MM.1S (cell line): Measurements from ENCODE around the gene THSD7B.

Source experiments
- DNase-seq: peaks from one replicate; pipeline ENCODE4 v3.0.0-alpha.2; 2015
- H2AFZ ChIP-seq: fragments of 300-600 bp; sonication (generic); 2 replicates; pipeline ENCODE4 v1.6.0; 2016; ENCODE audit warnings: antibody characterized with exemption, low read length
- H3F3A ChIP-seq: fragments of 300-600 bp; sonication (generic); 2 replicates; pipeline ENCODE4 v1.6.1; 2016; ENCODE audit warnings: mild to moderate bottlenecking, antibody characterized with exemption, low read length, moderate library complexity, mixed read lengths; ENCODE audit not compliant: insufficient read depth
- H3K27ac ChIP-seq: fragments of 300-600 bp; sonication (generic); 2 replicates; pipeline ENCODE4 v1.5.1; 2016; ENCODE audit warnings: mild to moderate bottlenecking, low read length
- H3K27me3 ChIP-seq: fragments of 300-600 bp; sonication (generic); replicated peaks from 2 replicates; pipeline ENCODE4 v1.6.0; 2016; ENCODE audit warnings: low read length; ENCODE audit not compliant: insufficient read depth
- H3K36me3 ChIP-seq: fragments of 300-600 bp; sonication (generic); replicated peaks from 2 replicates; pipeline ENCODE4 v1.6.1; 2016; ENCODE audit warnings: mild to moderate bottlenecking, low read length, mixed read lengths; ENCODE audit not compliant: insufficient read depth
- H3K4me1 ChIP-seq: fragments of 300-600 bp; sonication (generic); 2 replicates; pipeline ENCODE4 v1.6.1; 2016; ENCODE audit warnings: low read length, mixed read lengths
- H3K4me2 ChIP-seq: fragments of 300-600 bp; sonication (generic); 2 replicates; pipeline ENCODE4 v1.6.0; 2016; ENCODE audit warnings: low read depth, low read length
- H3K4me3 ChIP-seq: fragments of 300-600 bp; sonication (generic); 2 replicates; pipeline ENCODE4 v1.5.1; 2016; ENCODE audit warnings: low read length, mixed read lengths
- H3K79me2 ChIP-seq: fragments of 300-600 bp; sonication (generic); 2 replicates; pipeline ENCODE4 v1.6.1; 2016; ENCODE audit warnings: mixed run types, low read length, mixed read lengths
- H3K9ac ChIP-seq: fragments of 300-600 bp; sonication (generic); 2 replicates; pipeline ENCODE4 v1.6.1; 2016; ENCODE audit warnings: low read length, mixed read lengths
- H3K9me2 ChIP-seq: fragments of 300-600 bp; sonication (generic); replicated peaks from 2 replicates; pipeline ENCODE4 v1.6.1; 2016; ENCODE audit warnings: mild to moderate bottlenecking, low read length, mixed read lengths; ENCODE audit not compliant: insufficient read depth
- H3K9me3 ChIP-seq: fragments of 300-600 bp; sonication (generic); replicated peaks from 2 replicates; pipeline ENCODE4 v1.6.1; 2016; ENCODE audit warnings: mild to moderate bottlenecking, low read length, mixed read lengths; ENCODE audit not compliant: insufficient read depth
- H4K20me1 ChIP-seq: fragments of 300-600 bp; sonication (generic); 2 replicates; pipeline ENCODE4 v1.6.1; 2016; ENCODE audit warnings: mild to moderate bottlenecking, low read length, moderate library complexity, mixed read lengths; ENCODE audit not compliant: insufficient read depth
- CTCF ChIP-seq: fragments of 300-600 bp; sonication (generic); IDR thresholded peaks from 2 replicates; pipeline ENCODE4 v1.5.1; 2016; ENCODE audit warnings: antibody characterized with exemption, low read length, mixed read lengths
- EZH2 ChIP-seq: fragments of 300-600 bp; sonication (generic); optimal IDR thresholded peaks from 2 replicates; pipeline ENCODE3; 2017; ENCODE audit warnings: low read depth, mild to moderate bottlenecking, antibody characterized with exemption, low read length, mixed read lengths
- EZH2phosphoT487 ChIP-seq: fragments of 300-600 bp; sonication (generic); IDR thresholded peaks from 2 replicates; pipeline ENCODE4 v1.6.1; 2018; ENCODE audit warnings: antibody characterized with exemption, low read length

The THSD7B gene

GRCh38 chr2:137522620-137523011, 757.3 kb downstream of the THSD7B start:
- Histone ChIP-seq H3K4me1 (no peaks in the 10 kb centered on the region), H3K4me3 (no peak overlapping the region), H3K9me2 (no peaks in the 10 kb centered on the region), H3K27ac (no peak overlapping the region), H3K9me3 (no peaks in the 10 kb centered on the region), H3K79me2 (no peaks in the 10 kb centered on the region), H3K27me3 (no peaks in the 10 kb centered on the region), H3K4me2 (no peak overlapping the region), H3K9ac (no peak overlapping the region), H3K36me3 (no peaks in the 10 kb centered on the region), H4K20me1 (no peaks in the 10 kb centered on the region), H2AFZ (no peak overlapping the region), H3F3A (no peaks in the 10 kb centered on the region)
- TF ChIP-seq CTCF: no peak
- no peak for TF ChIP-seq EZH2phosphoT487
- TF ChIP-seq EZH2: no peak
- DNase-seq: no peak

- H3K27me3 ChIP-seq: no peaks in the 10 kb centered on the region
- no peak overlapping the region for H3K27ac ChIP-seq
- H3K9me2 ChIP-seq: no peaks in the 10 kb centered on the region
- no peak overlapping the region for H2AFZ ChIP-seq
- H3K9ac ChIP-seq: no peak overlapping the region
- H3K9me3 ChIP-seq: no peaks in the 10 kb centered on the region
- TF ChIP-seq EZH2: no peak
- no peak for TF ChIP-seq EZH2phosphoT487
- TF ChIP-seq CTCF: no peak
- H3K4me3 ChIP-seq: no peak overlapping the region
- no peaks in the 10 kb centered on the region for H3K4me1 ChIP-seq
- H3K4me2 ChIP-seq: no peak overlapping the region
- H3K79me2 ChIP-seq: no peaks in the 10 kb centered on the region
- no peaks in the 10 kb centered on the region for H3K36me3 ChIP-seq
- H3F3A ChIP-seq: no peaks in the 10 kb centered on the region
- no peaks in the 10 kb centered on the region for H4K20me1 ChIP-seq
- DNase-seq: no peak
Observed at GRCh38 chr2:137523931-137524330, 758.6 kb downstream of the THSD7B start.

- Histone ChIP-seq H3K36me3 (no peaks in the 10 kb centered on the region), H3K9me2 (no peaks in the 10 kb centered on the region), H3K27ac (no peak overlapping the region), H3K4me2 (no peak overlapping the region), H2AFZ (no peak overlapping the region), H4K20me1 (no peaks in the 10 kb centered on the region), H3K4me3 (no peak overlapping the region), H3K27me3 (no peaks in the 10 kb centered on the region), H3F3A (no peaks in the 10 kb centered on the region), H3K79me2 (no peaks in the 10 kb centered on the region), H3K9me3 (no peaks in the 10 kb centered on the region), H3K9ac (no peak overlapping the region), H3K4me1 (no peaks in the 10 kb centered on the region)
- TF ChIP-seq EZH2phosphoT487: no peak
- TF ChIP-seq CTCF: no peak
- TF ChIP-seq EZH2: no peak
- no peak for DNase-seq
Observed at GRCh38 chr2:137525132-137525531, 759.8 kb downstream of the THSD7B start.
